ENCODE measurements around the gene KRT14.

KRT14 gene

DNA sequence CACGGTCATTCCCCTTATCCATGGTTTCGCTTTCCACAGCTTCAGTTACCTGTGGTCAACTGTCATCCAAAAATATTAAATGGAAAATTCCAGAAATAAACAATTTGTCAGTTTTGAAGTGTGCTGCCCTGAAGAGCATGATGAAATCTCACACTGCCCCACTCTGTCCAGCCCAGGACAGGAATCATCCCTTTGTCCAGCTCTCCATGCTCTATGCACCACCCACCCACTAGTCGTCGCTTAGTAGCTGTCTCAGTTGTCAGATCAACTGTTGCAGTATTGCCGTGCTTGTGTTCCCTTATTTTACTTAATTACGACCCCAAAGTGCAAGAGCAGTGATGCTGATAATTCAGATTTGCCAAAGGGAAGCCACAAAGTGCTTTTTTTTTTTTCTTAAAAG is 25.1 kb downstream of the KRT14 start:
- Histone ChIP-seq H3K27me3 (replicated peaks; ENCODE audit: insufficient read depth, low read length) (peaks cover 16% of the 10 kb centered on the region), H3K79me2 (ENCODE audit: low read length) (no peaks in the 10 kb centered on the region), H2AFZ (ENCODE audit: low read length) (no peak overlapping the region), H3K4me1 (ENCODE audit: low read length) (0 out of 2 replicates have a peak, but pooled peaks cover 3% of the 10 kb centered on the region), H3K36me3 (replicated peaks; ENCODE audit: insufficient read depth, low read length) (no peaks in the 10 kb centered on the region), H3K4me3 (ENCODE audit: low read length) (no peak overlapping the region), H3K9me2 (replicated peaks; ENCODE audit: insufficient read depth, low read length) (no peaks in the 10 kb centered on the region), H3K27ac (ENCODE audit: low read length) (no peak overlapping the region), H3F3A (ENCODE audit: insufficient read depth, low read length) (no peaks in the 10 kb centered on the region), H3K9me3 (replicated peaks; ENCODE audit: insufficient read depth, low read length) (no peaks in the 10 kb centered on the region), H3K9ac (ENCODE audit: low read length) (no peak overlapping the region), H3K4me2 (ENCODE audit: low read depth, low read length) (no peak overlapping the region), H4K20me1 (ENCODE audit: insufficient read depth, low read length) (no peaks in the 10 kb centered on the region)
- TF ChIP-seq, protein P1, sequence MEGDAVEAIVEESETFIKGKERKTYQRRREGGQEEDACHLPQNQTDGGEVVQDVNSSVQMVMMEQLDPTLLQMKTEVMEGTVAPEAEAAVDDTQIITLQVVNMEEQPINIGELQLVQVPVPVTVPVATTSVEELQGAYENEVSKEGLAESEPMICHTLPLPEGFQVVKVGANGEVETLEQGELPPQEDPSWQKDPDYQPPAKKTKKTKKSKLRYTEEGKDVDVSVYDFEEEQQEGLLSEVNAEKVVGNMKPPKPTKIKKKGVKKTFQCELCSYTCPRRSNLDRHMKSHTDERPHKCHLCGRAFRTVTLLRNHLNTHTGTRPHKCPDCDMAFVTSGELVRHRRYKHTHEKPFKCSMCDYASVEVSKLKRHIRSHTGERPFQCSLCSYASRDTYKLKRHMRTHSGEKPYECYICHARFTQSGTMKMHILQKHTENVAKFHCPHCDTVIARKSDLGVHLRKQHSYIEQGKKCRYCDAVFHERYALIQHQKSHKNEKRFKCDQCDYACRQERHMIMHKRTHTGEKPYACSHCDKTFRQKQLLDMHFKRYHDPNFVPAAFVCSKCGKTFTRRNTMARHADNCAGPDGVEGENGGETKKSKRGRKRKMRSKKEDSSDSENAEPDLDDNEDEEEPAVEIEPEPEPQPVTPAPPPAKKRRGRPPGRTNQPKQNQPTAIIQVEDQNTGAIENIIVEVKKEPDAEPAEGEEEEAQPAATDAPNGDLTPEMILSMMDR (IDR thresholded peaks at IDR 0.05; ENCODE audit: low read length) = no peak
- TF ChIP-seq EZH2 (optimal IDR thresholded peaks at IDR 0.05; ENCODE audit: low read depth, low read length) (no peak), EZH2phosphoT487 (IDR thresholded peaks at IDR 0.05; ENCODE audit: low read length) (no peak)
- no peak for DNase-seq

DNA sequence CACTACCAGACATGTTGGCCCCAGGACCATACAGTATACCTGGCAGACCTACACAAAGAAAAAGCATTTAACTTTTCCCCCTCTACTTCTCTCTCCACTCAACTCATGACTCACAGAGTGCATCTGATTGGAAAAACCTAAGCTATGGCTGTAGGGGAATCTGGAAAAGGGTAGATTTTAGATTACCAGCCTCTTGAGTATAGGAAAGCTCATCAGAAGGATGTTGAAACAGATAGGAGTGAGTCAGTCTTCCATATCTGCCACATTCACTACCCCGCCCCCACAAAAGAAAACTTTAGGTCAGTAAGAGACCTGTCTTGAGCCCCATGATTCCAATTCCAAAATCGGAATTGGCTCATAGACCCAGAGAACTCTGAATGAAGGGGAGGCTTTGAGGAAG is 27.1 kb downstream of the KRT14 start:
- no peak overlapping the region for H3K4me2 ChIP-seq (ENCODE audit: low read depth, low read length)
- no peak for DNase-seq
- no peak for TF ChIP-seq EZH2phosphoT487 (IDR thresholded peaks at IDR 0.05; ENCODE audit: low read length)
- TF ChIP-seq, protein P1 (IDR thresholded peaks at IDR 0.05; ENCODE audit: low read length) = no peak
- no peak for TF ChIP-seq EZH2 (optimal IDR thresholded peaks at IDR 0.05; ENCODE audit: low read depth, low read length)

DNA sequence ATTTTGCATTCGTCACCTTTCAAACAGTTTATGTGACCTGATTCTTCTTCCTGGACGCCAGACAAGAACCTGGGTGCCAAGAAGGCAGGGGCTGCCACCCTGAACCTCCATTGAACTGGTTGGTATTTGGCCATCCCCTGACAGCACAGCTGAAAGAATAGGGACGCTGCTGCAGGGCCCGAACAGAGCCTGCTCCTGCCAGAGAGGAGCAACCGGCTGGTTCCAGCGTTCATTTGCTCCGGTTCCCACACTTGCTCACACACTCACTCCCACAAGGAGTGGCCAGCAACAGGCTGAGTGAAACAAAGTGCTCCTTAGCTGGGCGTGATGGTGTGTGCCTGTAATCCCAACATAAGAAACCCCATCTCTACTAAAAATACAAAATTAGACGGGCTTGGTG is 29.8 kb downstream of the KRT14 start:
- Histone ChIP-seq H3F3A (ENCODE audit: insufficient read depth, low read length) (no peaks in the 10 kb centered on the region), H3K4me2 (ENCODE audit: low read depth, low read length) (no peak overlapping the region), H3K27me3 (replicated peaks; ENCODE audit: insufficient read depth, low read length) (peaks cover 29% of the 10 kb centered on the region), H3K9me3 (replicated peaks; ENCODE audit: insufficient read depth, low read length) (no peaks in the 10 kb centered on the region), H4K20me1 (ENCODE audit: insufficient read depth, low read length) (no peaks in the 10 kb centered on the region), H3K79me2 (ENCODE audit: low read length) (no peaks in the 10 kb centered on the region), H2AFZ (ENCODE audit: low read length) (no peak overlapping the region), H3K9ac (ENCODE audit: low read length) (no peak overlapping the region), H3K4me3 (ENCODE audit: low read length) (no peak overlapping the region), H3K4me1 (ENCODE audit: low read length) (no peaks in the 10 kb centered on the region), H3K27ac (ENCODE audit: low read length) (no peak overlapping the region), H3K9me2 (replicated peaks; ENCODE audit: insufficient read depth, low read length) (no peaks in the 10 kb centered on the region), H3K36me3 (replicated peaks; ENCODE audit: insufficient read depth, low read length) (no peaks in the 10 kb centered on the region)
- TF ChIP-seq EZH2 (optimal IDR thresholded peaks at IDR 0.05; ENCODE audit: low read depth, low read length) = no peak
- TF ChIP-seq, protein P1 (IDR thresholded peaks at IDR 0.05; ENCODE audit: low read length) = no peak
- no peak for TF ChIP-seq EZH2phosphoT487 (IDR thresholded peaks at IDR 0.05; ENCODE audit: low read length)
- no peak for DNase-seq

More for the DNA sequence above, 27.1 kb downstream of the KRT14 start:
- Histone ChIP-seq H4K20me1 (ENCODE audit: insufficient read depth, low read length) (no peaks in the 10 kb centered on the region), H3K9ac (ENCODE audit: low read length) (no peak overlapping the region), H3K27me3 (replicated peaks; ENCODE audit: insufficient read depth, low read length) (peaks cover 29% of the 10 kb centered on the region), H3K79me2 (ENCODE audit: low read length) (no peaks in the 10 kb centered on the region), H3K9me2 (replicated peaks; ENCODE audit: insufficient read depth, low read length) (no peaks in the 10 kb centered on the region), H3F3A (ENCODE audit: insufficient read depth, low read length) (no peaks in the 10 kb centered on the region), H3K27ac (ENCODE audit: low read length) (no peak overlapping the region), H3K9me3 (replicated peaks; ENCODE audit: insufficient read depth, low read length) (no peaks in the 10 kb centered on the region), H2AFZ (ENCODE audit: low read length) (no peak overlapping the region), H3K4me1 (ENCODE audit: low read length) (0 out of 2 replicates have a peak, but pooled peaks cover 3% of the 10 kb centered on the region), H3K4me3 (ENCODE audit: low read length) (no peak overlapping the region), H3K36me3 (replicated peaks; ENCODE audit: insufficient read depth, low read length) (no peaks in the 10 kb centered on the region)
